Tibial nerve (tissue), 3 donors: ENCODE results near the gene TKFC.

ENCODE experiments used
- POLR2A ChIP-seq, 2 donors: fragments of 450-650 bp; IDR thresholded peaks; one replicate each; pipeline ENCODE4 v1.6.1; 2017; ENCODE audit warnings: antibody characterized with exemption in 2 of 2, mild to moderate bottlenecking in 2 of 2, moderate library complexity in 2 of 2
- TF ChIP-seq, protein P1 (sequence below), 5 experiments: fragments of 200-600 bp in 3 of 5; fragments of 450-650 bp in 2 of 5; sonication (generic) in 3 of 5; IDR thresholded peaks; one replicate each; pipeline ENCODE4 v1.5.1; 2016 to 2019; ENCODE audit warnings: antibody characterized with exemption in 5 of 5, mild to moderate bottlenecking in 3 of 5, moderate library complexity in 2 of 5

GRCh38 chr11:61354208-61354607 lies 21.2 kb downstream of the TKFC start:
- TF ChIP-seq, protein P1, sequence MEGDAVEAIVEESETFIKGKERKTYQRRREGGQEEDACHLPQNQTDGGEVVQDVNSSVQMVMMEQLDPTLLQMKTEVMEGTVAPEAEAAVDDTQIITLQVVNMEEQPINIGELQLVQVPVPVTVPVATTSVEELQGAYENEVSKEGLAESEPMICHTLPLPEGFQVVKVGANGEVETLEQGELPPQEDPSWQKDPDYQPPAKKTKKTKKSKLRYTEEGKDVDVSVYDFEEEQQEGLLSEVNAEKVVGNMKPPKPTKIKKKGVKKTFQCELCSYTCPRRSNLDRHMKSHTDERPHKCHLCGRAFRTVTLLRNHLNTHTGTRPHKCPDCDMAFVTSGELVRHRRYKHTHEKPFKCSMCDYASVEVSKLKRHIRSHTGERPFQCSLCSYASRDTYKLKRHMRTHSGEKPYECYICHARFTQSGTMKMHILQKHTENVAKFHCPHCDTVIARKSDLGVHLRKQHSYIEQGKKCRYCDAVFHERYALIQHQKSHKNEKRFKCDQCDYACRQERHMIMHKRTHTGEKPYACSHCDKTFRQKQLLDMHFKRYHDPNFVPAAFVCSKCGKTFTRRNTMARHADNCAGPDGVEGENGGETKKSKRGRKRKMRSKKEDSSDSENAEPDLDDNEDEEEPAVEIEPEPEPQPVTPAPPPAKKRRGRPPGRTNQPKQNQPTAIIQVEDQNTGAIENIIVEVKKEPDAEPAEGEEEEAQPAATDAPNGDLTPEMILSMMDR (IDR thresholded peaks at IDR 0.05): no peak
- no peak for TF ChIP-seq POLR2A (IDR thresholded peaks at IDR 0.05)
